Stimulated activated CD4-positive, alpha-beta T cell treated with anti-CD3 and anti-CD28 coated beads, Interleukin-12 subunit alpha, Interleukin-12 subunit beta, amount 100 ng/mL, for 48 hours (primary cell): ENCODE data around the gene GORASP2.

Experiments
- DNase-seq, 3 donors: peaks; one replicate each; pipeline ENCODE4 v3.0.0-alpha.2; 2020; ENCODE audit warnings: low read depth in 2 of 3, low spot score in 1 of 3

The GORASP2 gene

GRCh38 chr2:170996316-170996715 lies 67.3 kb downstream of the GORASP2 start:
- no peak for DNase-seq

- no peak for DNase-seq
Measured at GRCh38 chr2:170997893-170998597, 69.0 kb downstream of the GORASP2 start.

GRCh38 chr2:170999654-171000053 lies 70.6 kb downstream of the GORASP2 start:
- DNase-seq, result no peak

- DNase-seq, result no peak
Measured at GRCh38 chr2:171004363-171004762, 75.3 kb downstream of the GORASP2 start.

- no peak for DNase-seq
Measured at GRCh38 chr2:171004833-171005232, 75.8 kb downstream of the GORASP2 start.

- DNase-seq, result no peak
Measured at GRCh38 chr2:171008550-171009205, 79.6 kb downstream of the GORASP2 start.

GRCh38 chr2:171009386-171009785 lies 80.3 kb downstream of the GORASP2 start:
- no peak for DNase-seq

- no peak for DNase-seq
Measured at GRCh38 chr2:171013851-171014250, 84.8 kb downstream of the GORASP2 start.

GRCh38 chr2:171016125-171016524 lies 87.1 kb downstream of the GORASP2 start:
- no peak for DNase-seq
